Stimulated activated CD4-positive, alpha-beta T cell treated with anti-CD3 and anti-CD28 coated beads, Interleukin-12 subunit alpha, Interleukin-12 subunit beta, amount 100 ng/mL, for 24 hours (primary cell): ENCODE measurements around the gene CBR4.
"Not testable (repeated sequence)": the region's sequence is repeated elsewhere in the genome, so short reads cannot be mapped to it uniquely, and the experiment has no call there.

Source experiments
- DNase-seq, 2 experiments: peaks; one replicate each; pipeline ENCODE4 v3.0.0-alpha.2; 2020; ENCODE audit warnings: low read depth in 2 of 2

CBR4 gene

DNA sequence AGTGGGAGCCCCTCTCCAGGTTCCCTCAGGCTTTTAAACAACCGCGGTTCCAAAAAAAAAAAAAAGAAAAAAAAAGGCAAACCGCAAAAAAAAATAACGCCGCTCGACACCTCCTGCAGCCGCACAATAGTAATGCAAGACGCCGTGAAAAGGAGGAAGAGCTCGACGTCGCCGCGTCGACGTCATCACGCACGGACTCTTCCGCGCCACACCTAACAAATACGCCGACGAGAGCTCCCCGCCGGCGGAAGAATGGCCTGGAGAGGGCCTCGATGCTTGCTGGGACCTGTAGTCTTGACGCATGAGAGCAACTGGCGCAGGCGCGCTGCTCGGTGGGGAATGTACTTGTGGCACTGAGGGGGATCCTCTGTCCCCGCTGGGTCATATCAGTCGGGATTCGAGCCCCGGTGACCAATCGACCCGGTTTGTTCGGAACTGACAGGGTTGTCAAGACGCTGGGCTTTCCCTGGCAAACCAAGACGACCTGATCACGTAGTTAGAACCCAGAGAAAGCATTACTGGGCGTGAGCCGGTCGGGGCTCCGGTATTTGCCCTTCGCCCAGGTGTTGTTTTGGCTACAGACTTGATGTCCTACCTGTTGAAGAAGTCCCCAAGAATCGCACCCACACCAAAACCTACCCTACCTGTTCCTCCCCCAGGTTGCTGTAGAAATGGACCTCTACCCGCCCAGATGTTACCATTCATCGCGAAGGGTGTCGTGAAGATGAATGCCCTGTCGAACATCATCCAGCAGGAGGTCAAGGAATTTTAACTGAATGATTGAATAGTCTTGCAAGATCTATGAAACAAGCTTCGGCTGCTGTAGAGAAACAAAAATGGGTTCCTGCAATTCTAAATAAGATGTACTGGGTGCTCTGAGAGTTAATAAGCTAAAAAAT lies at the start of gene CBR4:
Gene CBR4, minus strand, starts transcription at position 131 of the 899 bp plus-strand sequence. CDS start 166 bp downstream, outside the sequence.
- peak; percentile 89 to 94 for DNase-seq

DNA sequence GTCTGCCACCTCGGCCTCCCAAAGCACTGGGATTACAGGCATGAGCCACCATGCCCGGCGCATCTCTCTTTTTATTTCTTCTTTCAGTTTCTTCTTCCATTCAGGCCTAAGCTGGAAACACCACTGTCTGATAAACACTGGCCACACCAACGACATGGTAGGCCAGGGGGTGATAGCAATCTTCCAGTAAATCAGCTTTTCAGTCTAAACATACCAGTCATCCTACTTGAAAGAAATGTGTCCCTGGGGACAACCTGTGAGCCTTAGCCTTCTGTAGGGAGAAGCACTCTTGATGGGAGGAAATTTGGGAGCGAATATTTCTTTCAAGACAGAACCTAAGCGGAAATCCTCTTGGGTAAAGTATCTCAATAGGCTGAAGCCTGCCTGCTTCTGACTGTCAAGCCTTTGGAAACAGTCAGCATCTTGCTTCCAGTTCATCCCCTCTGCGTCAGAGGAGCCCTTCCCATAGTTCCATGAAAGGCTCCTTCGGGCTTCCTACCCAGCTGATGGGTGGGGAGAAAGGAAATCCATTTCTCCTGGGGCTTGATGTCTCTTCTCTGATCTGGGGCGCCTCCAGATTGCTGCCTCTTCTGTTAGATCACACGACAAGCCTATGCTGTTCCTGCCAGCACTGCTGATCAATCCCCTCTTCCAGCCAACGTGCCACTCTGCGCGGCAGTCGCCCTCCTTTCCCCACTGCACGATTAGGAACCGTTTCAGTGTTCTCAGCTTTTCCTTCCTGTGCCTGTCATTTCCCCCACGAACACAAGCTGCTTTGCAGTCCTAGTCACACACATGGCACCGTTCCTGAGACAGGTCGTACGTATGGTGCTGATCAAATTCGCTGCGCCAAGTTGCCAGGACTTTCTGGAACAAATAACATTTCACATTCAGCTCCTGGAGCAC lies 49.5 kb upstream of the CBR4 start:
- DNase-seq, result no peak

DNA sequence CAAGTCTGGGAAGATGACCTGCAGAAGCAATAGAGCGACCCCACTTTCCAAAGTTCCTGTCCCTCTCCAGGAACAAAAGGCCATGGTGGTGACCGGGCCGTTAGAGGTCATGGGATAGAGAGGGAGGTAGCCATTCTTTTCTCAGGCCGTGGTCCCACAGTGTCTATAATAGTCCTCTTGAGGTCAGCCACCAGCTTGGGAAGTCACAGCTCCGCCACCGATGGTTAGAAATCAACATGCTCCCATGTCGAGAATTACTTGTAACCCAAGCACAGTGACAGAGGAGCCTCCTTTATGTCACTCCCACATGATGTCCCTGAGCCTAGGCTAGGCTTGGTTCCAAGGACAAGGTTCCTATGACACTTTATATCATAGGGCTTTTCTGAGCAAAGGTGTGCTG lies 48.3 kb upstream of the CBR4 start:
- no peak for DNase-seq

DNA sequence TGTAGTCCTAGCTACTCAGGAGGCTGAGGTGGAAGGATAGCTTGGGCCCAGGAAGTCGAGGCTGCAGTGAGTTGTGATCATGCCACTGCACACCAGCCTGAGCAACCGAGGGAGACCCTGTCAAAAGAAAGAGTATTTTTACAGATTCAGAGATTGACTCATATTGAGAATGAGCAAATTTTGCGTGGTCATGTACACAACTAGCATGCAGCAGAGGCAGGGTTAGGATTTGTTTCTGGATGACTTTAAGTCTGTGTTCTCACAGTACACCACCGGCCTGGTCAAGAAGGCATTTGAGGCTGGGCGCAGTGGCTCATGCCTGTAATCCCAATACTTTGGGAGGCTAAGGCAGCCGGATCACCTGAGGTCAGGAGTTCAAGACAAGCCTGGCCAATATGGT lies 44.8 kb upstream of the CBR4 start:
- no peak for DNase-seq

DNA sequence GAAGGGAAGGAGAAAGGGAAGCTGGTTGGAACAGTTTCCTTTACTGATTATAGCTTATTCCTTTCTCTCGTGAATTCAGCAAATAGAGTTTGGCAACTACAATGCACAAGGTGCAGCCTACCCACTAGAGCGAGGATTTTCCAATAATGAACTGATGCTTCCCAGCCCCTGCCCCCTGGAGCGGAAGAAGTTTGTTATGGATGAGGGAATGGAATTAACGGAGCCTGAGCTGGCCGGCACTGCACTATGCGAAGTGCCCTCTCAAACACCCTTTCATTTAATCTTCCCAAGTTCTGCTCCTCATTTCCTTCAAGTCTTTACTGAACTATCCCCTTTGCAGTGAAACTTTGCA lies 42.5 kb upstream of the CBR4 start:
- no peak for DNase-seq

DNA sequence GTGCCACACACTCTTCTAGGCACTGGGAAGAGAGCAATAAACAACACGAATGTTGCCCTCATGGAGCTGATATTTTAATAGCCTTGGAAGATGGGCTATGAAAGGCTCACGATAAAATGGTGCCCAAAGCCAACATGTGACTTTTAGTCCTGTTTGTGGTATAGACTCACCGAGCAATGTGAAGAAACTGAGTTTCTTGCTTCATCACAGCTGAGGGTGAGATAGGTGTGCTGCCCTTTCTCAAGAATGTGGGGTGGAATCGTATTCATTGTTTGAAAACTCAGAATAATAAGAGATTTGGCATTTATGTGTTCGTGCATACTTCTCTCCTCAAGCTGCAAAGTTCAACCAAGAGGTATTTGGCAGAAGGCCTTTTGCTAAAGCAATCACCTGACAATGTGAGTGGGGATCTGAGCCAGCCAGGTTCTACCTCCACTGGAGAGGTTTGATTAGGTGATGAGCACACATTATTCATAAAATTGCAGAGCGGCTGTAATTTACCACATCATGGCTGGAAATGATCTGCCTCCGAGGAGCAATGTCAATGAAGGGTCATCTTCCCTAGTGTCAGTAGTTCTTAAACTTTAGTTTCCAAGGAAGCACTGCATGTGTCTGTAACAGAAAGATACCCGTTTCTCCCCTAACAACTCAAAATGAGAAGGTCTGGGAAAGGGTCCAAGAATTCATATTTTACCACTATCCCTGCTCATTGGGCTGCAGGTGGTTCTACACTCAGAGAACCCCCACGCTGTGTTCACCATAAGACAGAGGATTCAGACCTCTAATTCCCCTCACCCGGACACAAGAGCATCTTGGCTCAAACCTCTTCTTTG lies 41.9 kb upstream of the CBR4 start:
- no peak for DNase-seq

DNA sequence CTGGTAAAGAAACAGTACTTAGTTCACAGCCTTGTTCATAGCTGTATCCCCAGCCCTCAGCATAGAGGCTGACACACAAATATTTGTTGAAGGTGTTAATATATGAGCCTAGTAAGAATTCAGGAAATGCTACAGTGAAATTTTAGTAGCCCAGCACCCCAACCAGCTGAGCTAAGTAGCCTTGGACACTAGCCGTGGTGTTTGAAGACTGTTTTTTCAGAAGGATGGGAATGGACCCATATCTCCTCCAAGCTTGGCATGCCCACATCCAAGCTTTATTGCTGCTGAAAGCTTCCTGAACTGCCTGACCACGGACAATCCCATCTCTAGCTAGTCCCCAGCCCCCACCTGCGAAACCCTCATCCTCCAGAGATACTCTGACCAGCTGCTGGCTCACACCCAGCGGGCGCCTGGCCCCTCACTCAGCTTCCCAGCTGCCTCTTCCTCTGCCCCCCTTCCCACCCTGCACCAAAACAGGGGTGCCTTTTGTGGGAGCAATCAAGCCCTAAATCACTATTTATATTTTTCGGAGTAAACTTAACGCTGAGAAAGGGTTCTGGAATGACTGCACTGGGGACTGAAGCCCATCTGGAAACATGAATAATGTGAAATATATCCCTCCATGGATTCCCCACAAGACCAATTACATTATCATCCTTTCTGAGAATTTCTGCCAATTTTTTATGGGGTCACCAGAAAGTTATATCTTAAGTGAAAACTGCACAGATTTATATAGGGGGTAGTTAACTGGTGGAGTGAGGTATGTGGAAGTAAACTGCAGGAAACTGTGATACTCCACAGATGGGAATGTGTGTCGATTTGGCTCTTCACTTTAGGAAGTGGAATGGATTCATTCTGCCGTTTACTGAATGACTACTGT lies 41.1 kb upstream of the CBR4 start:
- DNase-seq, result no peak

DNA sequence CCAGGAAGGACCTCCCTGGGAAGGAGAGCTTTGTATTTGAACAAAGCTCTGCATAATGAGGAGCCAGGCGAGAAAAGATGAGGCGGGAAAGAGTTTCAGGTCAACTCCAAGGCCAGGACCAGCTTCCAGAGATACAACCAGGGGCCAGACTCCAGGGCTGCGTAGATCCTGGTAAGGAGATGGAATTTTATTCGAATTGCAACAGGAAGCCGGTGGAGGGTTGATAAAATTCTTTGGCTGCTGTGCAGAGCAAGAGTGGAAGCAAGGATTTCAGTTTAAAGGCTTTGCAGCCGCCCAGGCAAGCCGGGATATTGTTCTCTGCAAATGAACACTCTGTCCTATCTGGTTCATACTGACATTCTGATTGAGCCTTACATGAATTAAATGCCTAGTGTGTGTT lies 40.2 kb upstream of the CBR4 start:
- no peak for DNase-seq

DNA sequence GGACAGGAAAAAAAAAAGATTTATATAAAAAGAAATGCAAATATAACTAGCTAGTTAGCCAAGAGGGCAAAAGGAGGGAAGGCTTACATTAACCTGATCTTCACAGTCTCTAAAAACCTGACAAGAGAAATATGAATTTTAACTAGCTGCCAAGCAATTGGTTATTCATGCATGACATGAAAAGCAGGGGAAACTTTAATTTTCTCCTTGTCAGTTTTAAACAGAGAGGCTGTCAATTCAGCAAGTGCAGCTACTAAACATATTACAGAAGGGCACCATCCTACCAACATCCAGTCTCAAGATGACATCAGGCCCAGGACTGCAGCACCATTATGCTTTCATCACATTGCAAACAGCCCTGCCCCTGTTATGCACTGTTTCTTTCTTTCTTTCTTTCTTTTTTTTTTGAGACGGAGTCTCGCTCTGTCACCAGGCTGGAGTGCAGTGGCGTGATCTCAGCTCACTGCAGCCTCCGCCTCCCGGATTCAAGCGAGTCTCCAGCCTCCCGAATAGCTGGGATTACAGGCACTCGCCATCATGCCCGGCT lies 38.9 kb upstream of the CBR4 start:
- no peak for DNase-seq

DNA sequence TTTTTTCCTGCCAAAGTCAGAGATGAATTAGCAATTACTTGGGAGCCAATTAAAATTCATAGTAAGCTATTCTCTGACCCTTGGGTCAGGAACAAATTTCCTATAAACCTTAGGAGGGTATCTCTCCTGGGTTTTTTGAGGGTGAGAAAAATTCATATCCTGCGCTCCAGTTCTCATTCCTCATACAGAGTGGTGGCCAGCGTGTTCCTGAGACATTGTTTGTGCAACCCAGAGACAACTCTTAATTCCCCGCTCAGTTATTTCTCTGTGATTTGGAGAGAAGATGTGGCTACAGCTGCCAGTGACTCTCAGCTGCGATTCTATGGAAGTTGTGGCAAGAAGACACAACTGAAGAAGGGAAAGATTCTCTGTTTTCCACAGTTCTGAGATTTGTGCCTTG lies 37.9 kb upstream of the CBR4 start:
- DNase-seq, result no peak

DNA sequence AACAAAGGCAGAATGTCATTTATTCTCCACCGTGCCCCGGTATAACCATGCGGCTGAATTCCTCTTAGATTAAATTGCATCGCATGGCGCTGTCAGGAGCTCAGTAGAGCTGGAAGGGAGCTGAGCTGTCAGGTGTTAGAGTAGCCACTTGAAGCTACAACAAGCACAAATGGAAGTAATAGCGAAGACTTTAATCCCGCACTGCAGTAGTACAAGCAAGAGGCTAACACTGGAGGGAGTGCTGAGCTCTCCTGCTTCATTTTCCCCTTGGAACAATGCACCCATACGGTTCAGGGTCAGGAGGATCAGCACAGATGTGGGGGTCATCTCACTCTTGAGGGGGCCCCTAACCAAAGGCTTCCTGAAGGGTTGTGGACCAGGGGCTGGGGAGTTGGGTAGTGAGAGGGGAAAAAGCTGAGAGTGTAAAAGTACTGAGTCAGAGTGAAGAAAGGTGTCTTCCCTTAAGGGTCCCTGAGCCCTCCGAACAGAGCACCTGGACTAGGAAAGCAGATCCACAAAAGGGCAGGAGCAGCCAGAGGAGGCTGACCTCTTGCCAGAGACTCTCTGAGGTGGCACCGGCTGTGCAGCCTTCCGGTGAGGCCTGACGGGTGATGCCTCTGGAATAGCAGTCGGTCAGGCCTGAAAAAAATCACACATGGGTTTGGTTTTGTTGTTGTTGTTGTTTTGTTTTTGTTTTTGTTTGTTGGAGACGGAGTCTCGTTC lies 36.0 kb upstream of the CBR4 start:
- DNase-seq, result no peak

DNA sequence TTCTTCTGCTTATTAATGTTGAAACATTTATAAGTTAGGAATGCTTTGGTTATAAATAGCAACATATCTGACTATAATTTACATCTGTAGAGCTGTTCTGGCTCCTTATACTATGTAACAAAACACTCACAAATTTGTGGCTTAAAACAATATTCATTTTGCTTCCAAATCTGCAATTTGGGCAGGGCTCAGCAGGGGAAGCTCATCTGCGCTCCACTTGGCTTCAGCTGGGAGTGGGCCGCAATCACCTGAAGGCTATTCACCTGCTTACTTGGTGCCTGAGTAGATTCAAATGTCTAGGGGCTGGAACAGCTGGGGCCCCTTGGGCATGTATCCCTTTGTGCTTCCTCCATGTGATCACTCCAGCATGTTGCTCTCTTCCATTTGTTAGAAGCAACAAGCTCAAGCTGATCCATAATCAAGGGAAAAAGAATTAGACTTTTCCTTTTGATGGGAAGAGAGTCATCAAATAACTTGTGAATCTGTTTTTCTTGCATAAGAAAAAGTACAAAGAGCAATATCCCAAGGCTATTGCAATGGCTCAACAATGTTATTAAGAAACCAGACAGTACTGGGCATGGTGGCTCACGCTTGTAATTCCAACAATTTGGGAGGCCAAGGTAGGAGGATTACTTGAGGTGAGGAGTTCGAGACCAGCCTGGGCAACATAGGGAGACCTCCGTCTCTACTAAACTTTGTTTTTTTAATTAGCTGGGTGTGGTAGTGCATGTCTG lies 34.8 kb upstream of the CBR4 start:
- DNase-seq, result no peak

DNA sequence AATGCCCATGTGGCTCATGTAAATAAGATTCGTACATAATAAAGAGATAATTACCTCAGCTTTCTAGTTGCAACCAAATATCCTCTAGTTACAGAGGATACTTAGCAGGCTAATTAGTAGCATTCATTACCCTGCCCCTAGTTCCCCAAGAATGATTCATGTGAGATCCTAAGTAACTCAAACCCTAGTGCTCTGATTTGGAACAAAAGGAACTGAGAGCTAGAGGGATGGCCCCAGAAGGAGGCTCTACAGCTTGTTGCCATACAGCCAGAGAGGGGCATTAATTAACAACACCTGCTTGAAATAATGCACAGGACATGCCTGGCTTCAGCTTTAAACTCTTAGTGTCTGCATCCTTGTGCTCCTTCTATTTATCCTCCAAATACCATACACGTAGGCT lies 32.6 kb upstream of the CBR4 start:
- no peak for DNase-seq

DNA sequence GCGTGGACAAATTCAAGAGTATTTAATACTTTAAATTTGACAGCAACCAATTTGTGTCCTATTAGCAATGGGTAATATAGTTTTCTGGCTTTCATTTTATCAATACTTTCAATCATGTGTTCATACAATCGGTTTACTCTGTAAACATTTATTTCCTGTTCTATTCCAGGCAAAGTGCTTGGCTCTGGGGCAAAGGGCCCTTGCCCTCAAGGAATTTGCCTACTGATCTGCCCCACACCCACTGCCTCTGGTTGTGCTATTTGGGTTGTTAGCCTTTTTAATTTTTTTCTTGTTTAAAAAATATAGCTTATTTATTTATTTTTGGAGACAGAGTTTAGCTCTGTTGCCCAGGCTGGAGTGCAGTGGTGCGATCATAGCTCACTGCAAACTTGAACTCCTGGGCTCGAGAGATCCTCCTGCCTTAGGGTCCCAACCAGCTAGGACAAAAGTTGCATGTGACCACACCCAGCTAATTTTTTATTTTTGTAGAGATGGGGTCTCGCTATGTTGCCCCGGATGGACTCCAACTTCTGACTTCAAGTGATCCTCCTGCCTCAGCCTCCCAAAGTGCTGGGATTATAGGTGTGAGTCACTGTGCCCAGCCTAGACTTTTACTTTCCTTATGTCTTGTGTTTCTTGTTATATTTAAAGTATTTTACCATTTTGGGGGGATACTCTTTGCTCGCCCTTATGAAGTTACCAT lies 30.7 kb upstream of the CBR4 start:
- DNase-seq, result no peak

DNA sequence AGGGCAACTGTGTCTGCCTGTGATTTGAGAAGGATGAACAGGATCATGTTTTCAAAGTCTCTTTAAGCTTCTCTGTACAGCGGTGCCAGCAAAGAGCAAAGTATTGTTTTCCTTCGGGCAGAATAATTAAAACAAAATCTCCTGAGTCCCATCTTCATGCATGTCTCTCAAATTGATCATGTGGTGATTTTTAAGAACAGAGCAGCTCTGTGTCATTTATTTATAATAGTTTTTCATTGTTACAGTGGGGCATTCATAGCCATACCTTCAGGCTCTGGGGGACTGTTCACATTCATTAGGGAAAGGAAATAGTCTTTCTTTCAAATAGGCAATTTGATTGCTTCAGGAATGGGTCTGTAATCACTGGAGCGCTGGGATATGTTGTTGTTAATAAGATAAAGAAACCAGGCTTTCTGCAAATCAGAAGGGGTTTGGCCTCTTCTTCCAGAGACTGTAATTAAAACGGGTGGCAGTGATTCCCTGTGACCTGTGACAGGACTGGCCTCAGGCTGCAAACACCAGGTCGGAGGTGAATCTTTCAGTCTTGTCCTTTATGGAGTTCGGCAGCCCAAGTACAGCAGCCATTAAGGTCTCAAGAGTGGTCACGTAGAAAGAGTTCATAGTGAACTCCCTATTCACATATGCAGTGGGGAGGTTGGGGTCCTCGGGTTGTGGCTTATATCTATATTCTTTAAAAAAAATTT lies 29.3 kb upstream of the CBR4 start:
- DNase-seq, result no peak

DNA sequence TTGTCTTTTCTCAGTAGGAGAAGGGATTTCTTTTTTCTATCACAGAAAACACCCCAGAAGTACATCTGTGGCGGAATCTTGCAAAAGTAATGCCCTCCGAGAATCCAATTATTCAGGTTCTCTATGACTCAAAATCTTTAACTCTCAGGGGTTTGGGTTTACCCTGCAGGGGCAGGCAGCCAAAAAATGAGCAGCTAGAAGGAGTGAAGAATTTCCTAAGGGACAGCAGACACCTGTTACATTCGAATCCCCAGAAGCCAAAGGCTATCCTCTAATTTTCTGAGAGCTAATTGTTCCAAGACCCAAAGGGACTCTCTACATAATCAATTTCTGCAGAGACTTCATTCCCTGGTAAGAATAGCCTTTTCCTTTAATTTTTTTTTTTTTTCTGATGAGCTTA lies 27.5 kb upstream of the CBR4 start:
- DNase-seq, result no peak

DNA sequence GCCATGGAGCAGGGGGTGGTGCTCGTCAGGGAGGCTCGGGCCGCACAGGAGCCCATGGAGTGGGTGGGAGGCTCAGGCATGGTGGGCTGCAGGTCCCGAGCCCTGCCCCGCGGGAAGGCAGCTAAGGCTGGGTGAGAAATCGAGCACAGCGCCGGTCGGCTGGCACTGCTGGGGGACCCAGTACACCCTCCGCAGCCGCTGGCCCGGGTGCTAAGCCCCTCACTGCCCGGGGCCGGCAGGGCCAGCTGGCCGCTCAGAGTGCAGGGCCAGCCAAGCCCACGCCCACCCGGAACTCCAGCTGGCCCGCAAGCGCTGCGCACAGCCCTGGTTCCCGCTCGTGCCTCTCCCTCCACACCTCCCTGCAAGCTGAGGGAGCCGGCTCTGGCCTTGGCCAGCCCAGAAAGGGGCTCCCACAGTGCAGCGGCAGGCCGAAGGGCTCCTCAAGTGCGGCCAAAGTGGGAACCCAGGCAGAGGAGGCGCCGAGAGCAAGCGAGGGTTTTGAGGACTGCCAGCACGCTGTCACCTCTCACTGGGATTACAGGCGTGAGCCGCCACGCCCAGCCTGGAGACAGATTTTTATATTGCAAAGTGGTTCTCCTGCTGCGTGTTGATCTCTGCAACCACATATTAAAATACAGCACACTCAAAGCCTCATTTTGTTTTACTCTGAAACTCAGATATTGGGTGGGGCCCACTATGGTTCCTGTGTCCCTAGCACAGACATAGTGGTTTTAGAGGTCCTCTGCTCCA lies 26.0 kb upstream of the CBR4 start:
- not testable (repeated sequence) for DNase-seq
